Measurements from ENCODE around the gene MGAT2. TPM values are rescaled to one million over a fixed set of nuclear protein-coding genes. Genes with fewer than 3 reads are reported as not detected.
"Not testable (repeated sequence)": the region's sequence is repeated elsewhere in the genome, so short reads cannot be mapped to it uniquely, and the experiment has no call there.

MGAT2 gene
- total RNA-seq, 3 donors from 2014 or later: 53.8 to 55.0 (median 54.6) TPM

DNA sequence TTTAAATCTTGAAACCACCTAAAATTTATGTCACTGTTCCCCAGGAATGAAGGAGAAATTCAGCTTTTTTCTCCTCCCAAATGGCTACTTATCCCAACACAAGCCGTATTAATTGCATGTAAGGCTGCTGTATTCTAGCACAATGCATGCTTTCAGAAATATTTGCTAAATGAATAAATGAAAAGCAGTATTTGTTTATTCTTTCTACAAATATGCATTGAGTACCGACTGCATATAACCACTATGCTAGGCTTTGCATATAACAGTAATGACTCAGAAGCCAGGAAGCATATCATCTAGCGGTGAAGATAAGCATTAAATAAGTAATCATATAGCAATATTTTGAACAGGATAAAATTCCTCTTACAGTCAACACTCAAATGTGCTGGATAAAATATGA lies 27.6 kb upstream of the MGAT2 start:
- DNase-seq (no peak), ATAC-seq (no peak)
- Mint-ChIP-seq H3K4me3 (no peak overlapping the region), H3K4me1 (ENCODE audit: low read depth) (peaks cover 10% of the 10 kb centered on the region), H3K9me3 (no peaks in the 10 kb centered on the region), H3K27me3 (ENCODE audit: low read depth) (no peaks in the 10 kb centered on the region), H3K36me3 (ENCODE audit: insufficient read depth) (no peaks in the 10 kb centered on the region)

DNA sequence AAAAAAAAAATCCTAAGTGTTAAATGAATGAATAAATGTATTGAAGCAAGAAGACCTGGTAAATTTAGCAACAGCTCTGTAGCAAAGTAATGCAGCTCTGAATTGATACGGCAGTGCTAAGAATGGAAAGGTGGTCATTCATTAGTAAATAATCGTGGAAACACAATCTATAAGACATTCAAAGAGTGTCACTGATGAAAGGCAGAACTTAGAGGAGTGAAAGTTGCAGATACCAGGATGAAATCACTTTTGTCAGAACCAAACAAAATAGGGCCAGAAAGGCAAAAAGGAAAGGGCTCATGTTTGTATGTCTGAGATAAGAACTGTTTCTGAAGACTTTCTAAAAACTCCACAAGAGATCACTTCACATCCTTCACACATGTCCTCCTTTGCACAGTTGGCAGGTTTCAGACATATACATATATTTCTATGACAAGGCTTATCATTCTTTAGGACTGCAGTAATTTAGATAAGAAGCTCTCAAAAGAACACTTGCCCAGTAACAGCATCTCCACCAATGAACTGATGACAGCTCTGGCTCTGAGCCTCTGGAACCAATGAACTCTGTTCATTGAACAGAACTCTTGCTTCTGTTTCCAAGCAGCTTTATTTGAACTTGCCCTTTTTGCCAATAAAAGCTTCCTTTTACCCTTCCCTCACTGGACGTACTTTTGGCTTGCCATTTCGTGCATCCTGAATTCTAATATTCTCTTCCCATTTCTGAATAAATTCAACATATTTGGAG lies 26.1 kb upstream of the MGAT2 start:
- Mint-ChIP-seq H3K9me3 (no peaks in the 10 kb centered on the region), H3K4me3 (no peak overlapping the region), H3K4me1 (ENCODE audit: low read depth) (peaks cover 12% of the 10 kb centered on the region), H3K27me3 (ENCODE audit: low read depth) (no peaks in the 10 kb centered on the region), H3K36me3 (ENCODE audit: insufficient read depth) (no peaks in the 10 kb centered on the region)
- DNase-seq: no peak
- no peak for ATAC-seq

DNA sequence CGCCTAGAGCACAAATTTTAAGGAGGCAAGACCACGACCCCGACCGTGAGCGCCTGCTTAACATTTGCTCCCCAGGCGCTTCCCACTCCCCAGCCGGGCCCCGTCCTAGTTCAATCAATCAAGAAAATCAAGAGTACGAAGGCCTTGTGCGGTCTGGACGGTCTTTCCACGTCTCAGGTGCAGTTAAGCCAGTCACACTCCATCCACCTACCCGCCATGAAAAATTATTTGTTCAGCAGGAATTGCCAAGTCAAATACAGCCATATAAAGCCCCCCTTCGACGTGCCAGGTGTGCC lies 22.5 kb upstream of the MGAT2 start:
- ATAC-seq (peak; percentile 3 to 9), DNase-seq (no peak)
- no peaks in the 10 kb centered on the region for H3K9me3 Mint-ChIP-seq
- no peaks in the 10 kb centered on the region for H3K27me3 Mint-ChIP-seq (ENCODE audit: low read depth)
- H3K36me3 Mint-ChIP-seq (ENCODE audit: insufficient read depth): no peaks in the 10 kb centered on the region
- H3K4me3 Mint-ChIP-seq: peak overlapping the region; percentile 98
- H3K4me1 Mint-ChIP-seq (ENCODE audit: low read depth): peaks cover 22% of the 10 kb centered on the region

DNA sequence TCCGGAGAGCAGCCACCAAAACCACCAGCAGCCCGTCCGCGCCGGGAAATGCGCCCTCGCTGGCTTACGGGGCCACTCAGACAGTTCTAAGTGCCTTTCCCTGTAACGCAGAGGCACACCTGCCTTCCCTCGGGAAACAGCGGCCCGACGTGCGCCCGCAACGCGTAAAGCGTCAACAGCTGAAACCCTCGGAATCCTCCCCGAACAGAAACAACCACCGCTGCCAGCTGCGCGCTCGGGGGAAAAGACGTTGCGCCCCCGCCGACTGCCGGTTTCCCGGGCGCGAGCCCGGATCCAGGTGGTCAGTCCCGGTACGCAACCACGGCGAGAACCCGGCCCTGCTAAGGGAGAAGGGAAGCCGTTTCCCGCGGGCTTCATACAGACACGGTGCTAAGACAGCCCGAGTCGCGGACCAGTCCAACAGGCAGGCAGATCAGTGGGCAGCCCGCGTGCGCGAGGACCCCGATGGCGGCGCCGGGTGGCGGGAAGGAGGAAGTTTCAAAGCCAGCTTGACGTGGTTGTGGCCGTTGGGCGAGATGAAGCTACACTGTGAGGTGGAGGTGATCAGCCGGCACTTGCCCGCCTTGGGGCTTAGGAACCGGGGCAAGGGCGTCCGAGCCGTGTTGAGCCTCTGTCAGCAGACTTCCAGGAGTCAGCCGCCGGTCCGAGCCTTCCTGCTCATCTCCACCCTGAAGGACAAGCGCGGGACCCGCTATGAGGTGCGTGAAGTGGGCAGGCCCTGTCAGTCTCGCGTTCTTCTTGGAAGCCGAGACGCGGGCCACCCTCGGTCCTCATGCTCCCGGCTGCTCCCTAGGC lies 21.9 kb upstream of the MGAT2 start, which contains the start of gene LRR1:
Gene LRR1, plus strand, starts transcription at position 456 of the 816 bp plus-strand sequence. Its CDS starts 81 bp downstream, at position 537.
- Mint-ChIP-seq H3K27me3 (ENCODE audit: low read depth) (no peaks in the 10 kb centered on the region), H3K4me3 (peak within 1 kb of the TSS; percentile 98), H3K9me3 (no peaks in the 10 kb centered on the region), H3K36me3 (ENCODE audit: insufficient read depth) (no peaks in the 10 kb centered on the region), H3K4me1 (ENCODE audit: low read depth) (peaks cover 22% of the 10 kb centered on the region)
- DNase-seq (peak; percentile 73), ATAC-seq (peak; percentile 84 to 85)

GRCh38 chr14:49607583-49607982 lies 13.0 kb upstream of the MGAT2 start:
- H3K9me3 Mint-ChIP-seq: no peaks in the 10 kb centered on the region
- no peak overlapping the region for H3K4me3 Mint-ChIP-seq
- peaks cover 14% of the 10 kb centered on the region for H3K36me3 Mint-ChIP-seq (ENCODE audit: insufficient read depth)
- DNase-seq: no peak
- no peaks in the 10 kb centered on the region for H3K27me3 Mint-ChIP-seq (ENCODE audit: low read depth)
- peaks cover 2% of the 10 kb centered on the region for H3K4me1 Mint-ChIP-seq (ENCODE audit: low read depth)
- ATAC-seq: no peak

- no peak for DNase-seq
- H3K9me3 Mint-ChIP-seq: no peaks in the 10 kb centered on the region
- no peaks in the 10 kb centered on the region for H3K4me1 Mint-ChIP-seq (ENCODE audit: low read depth)
- H3K4me3 Mint-ChIP-seq: no peak overlapping the region
- peaks cover 8% of the 10 kb centered on the region for H3K36me3 Mint-ChIP-seq (ENCODE audit: insufficient read depth)
- ATAC-seq: no peak
- H3K27me3 Mint-ChIP-seq (ENCODE audit: low read depth): no peaks in the 10 kb centered on the region
Measured at GRCh38 chr14:49612251-49612650, 8.3 kb upstream of the MGAT2 start.

GRCh38 chr14:49612671-49613070 lies 7.9 kb upstream of the MGAT2 start:
- no peak overlapping the region for H3K4me3 Mint-ChIP-seq
- H3K9me3 Mint-ChIP-seq: no peaks in the 10 kb centered on the region
- H3K27me3 Mint-ChIP-seq (ENCODE audit: low read depth): no peaks in the 10 kb centered on the region
- peaks cover 4% of the 10 kb centered on the region for H3K4me1 Mint-ChIP-seq (ENCODE audit: low read depth)
- DNase-seq (no peak), ATAC-seq (no peak)
- H3K36me3 Mint-ChIP-seq (ENCODE audit: insufficient read depth): peaks cover 12% of the 10 kb centered on the region

DNA sequence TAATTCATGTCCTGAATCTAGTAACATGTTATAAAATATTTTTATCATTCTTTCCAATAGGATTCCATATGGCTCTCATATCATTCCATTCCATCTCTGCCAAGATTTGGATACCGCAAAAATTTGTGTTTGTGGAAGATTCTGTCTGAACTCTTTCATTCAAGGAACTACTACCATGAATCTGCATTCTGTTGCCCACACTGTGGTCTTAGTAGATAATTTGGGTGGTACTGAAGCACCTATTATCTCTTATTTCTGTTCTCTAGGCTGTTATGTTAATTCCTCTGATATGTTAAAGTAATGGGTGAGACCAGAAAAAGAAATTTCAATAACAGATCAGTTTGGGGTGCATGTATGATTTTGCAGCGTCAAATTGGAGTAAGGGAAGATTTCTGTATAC lies 6.4 kb upstream of the MGAT2 start:
- Mint-ChIP-seq H3K4me1 (ENCODE audit: low read depth) (peaks cover 18% of the 10 kb centered on the region), H3K4me3 (no peak overlapping the region), H3K36me3 (ENCODE audit: insufficient read depth) (peaks cover 20% of the 10 kb centered on the region), H3K9me3 (no peaks in the 10 kb centered on the region), H3K27me3 (ENCODE audit: low read depth) (no peaks in the 10 kb centered on the region)
- DNase-seq: no peak
- ATAC-seq: no peak

GRCh38 chr14:49615776-49616175 lies 4.8 kb upstream of the MGAT2 start:
- no peak for DNase-seq
- H3K36me3 Mint-ChIP-seq (ENCODE audit: insufficient read depth): peaks cover 21% of the 10 kb centered on the region
- no peak for ATAC-seq
- peaks cover 19% of the 10 kb centered on the region for H3K4me1 Mint-ChIP-seq (ENCODE audit: low read depth)
- H3K27me3 Mint-ChIP-seq (ENCODE audit: low read depth): no peaks in the 10 kb centered on the region
- no peak overlapping the region for H3K4me3 Mint-ChIP-seq
- no peaks in the 10 kb centered on the region for H3K9me3 Mint-ChIP-seq

GRCh38 chr14:49617852-49618519 lies 2.6 kb upstream of the MGAT2 start:
- DNase-seq (no peak), ATAC-seq (no peak)
- no peaks in the 10 kb centered on the region for H3K9me3 Mint-ChIP-seq
- H3K27me3 Mint-ChIP-seq (ENCODE audit: low read depth): no peaks in the 10 kb centered on the region
- peak overlapping the region; percentile 97 for H3K4me3 Mint-ChIP-seq
- H3K4me1 Mint-ChIP-seq (ENCODE audit: low read depth): peaks cover 29% of the 10 kb centered on the region
- peaks cover 32% of the 10 kb centered on the region for H3K36me3 Mint-ChIP-seq (ENCODE audit: insufficient read depth)

GRCh38 chr14:49619273-49619672 lies 1.3 kb upstream of the MGAT2 start:
- DNase-seq; H3K27me3 Mint-ChIP-seq (ENCODE audit: low read depth); ATAC-seq: not testable (repeated sequence)

DNA sequence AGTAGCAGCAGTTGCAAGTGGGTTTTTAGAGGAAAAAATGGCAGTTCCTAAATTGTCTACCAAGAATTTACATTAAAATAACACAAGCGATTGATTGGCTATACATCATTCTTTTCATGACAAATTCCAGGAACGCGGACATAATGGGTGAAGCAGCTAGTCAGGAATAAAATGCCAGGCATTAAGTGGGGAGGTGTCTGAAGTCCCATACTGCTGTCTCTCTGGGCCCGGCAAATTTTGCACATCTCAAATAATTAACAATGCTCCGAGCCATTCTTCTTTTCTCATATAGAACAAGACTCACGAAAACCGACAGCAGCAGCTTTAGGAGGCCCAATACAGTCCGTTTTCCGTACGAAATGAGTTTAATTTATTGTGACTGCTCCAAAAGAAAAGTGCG lies 869 bp upstream of the MGAT2 start:
- H3K4me3 Mint-ChIP-seq: peak overlapping the region; percentile 97
- H3K9me3 Mint-ChIP-seq: no peaks in the 10 kb centered on the region
- ATAC-seq: no peak
- peaks cover 33% of the 10 kb centered on the region for H3K36me3 Mint-ChIP-seq (ENCODE audit: insufficient read depth)
- peaks cover 45% of the 10 kb centered on the region for H3K4me1 Mint-ChIP-seq (ENCODE audit: low read depth)
- no peaks in the 10 kb centered on the region for H3K27me3 Mint-ChIP-seq (ENCODE audit: low read depth)
- DNase-seq: no peak

More at GRCh38 chr14:49619273-49619672, 1.3 kb upstream of the MGAT2 start:
- Mint-ChIP-seq H3K36me3 (ENCODE audit: insufficient read depth) (peaks cover 32% of the 10 kb centered on the region), H3K4me3 (peak overlapping the region; percentile 97), H3K4me1 (ENCODE audit: low read depth) (peaks cover 42% of the 10 kb centered on the region)
- H3K9me3 Mint-ChIP-seq: not testable (repeated sequence)

GRCh38 chr14:49621114-49621881 lies 699 bp downstream of the MGAT2 start:
- peak overlapping the region; percentile 97 for H3K4me3 Mint-ChIP-seq
- DNase-seq (peak; percentile 47), ATAC-seq (peak; percentile 18 to 20)
- H3K4me1 Mint-ChIP-seq (ENCODE audit: low read depth): peaks cover 51% of the 10 kb centered on the region
- no peaks in the 10 kb centered on the region for H3K9me3 Mint-ChIP-seq
- H3K27me3 Mint-ChIP-seq (ENCODE audit: low read depth): no peaks in the 10 kb centered on the region
- H3K36me3 Mint-ChIP-seq (ENCODE audit: insufficient read depth): peaks cover 31% of the 10 kb centered on the region
